Naive thymus-derived CD4-positive, alpha-beta T cell (primary cell): Measurements from ENCODE around the gene SIGLEC8. TPM values are rescaled to one million over a fixed set of nuclear protein-coding genes. Genes with fewer than 3 reads are reported as not detected.

Experiments
- ATAC-seq: fragments of 150-1000 bp; cut with Tn5 transposase; 2 replicates; pipeline ENCODE4 v1.10.0; 2021; ENCODE audit warnings: mild to moderate bottlenecking, moderate library complexity
- CTCF ChIA-PET: fragments of 350-600 bp; sonication (Branson Sonifier 250); formaldehyde crosslinking; loops from one replicate; lab custom pipeline; 2021; ENCODE audit warnings: antibody characterized with exemption; lab: Charles Lee
- POLR2A ChIA-PET: fragments of 350-600 bp; sonication (Branson Sonifier 250); formaldehyde crosslinking; loops from one replicate; lab custom pipeline; 2021; ENCODE audit warnings: antibody characterized with exemption, inconsistent platforms; lab: Charles Lee
- DNase-seq, 9 donors: peaks; one replicate each; pipeline versions ENCODE4 v3.0.0 to v3.0.0-alpha.2; 2020 to 2022; ENCODE audit warnings: mixed read lengths in 1 of 9
- H3K27ac ChIP-seq: one replicate; pipeline ENCODE4 v1.7.0; 2013; ENCODE audit warnings: mild to moderate bottlenecking, low read depth, low read length, moderate library complexity
- H3K27me3 ChIP-seq, 2 donors: one replicate each; pipeline ENCODE4 v1.7.0; 2013; ENCODE audit warnings: low read length in 2 of 2, mild to moderate bottlenecking in 2 of 2, moderate library complexity in 2 of 2; ENCODE audit not compliant: control insufficient read depth in 2 of 2, insufficient read depth in 2 of 2
- H3K36me3 ChIP-seq, 3 experiments: 1 replicate in 2 of 3; 2 replicates in 1 of 3; pipeline ENCODE4 v1.7.0; 2013; ENCODE audit warnings: low read length in 3 of 3, mild to moderate bottlenecking in 3 of 3, moderate library complexity in 1 of 3; ENCODE audit not compliant: insufficient read depth in 3 of 3, control insufficient read depth in 2 of 3
- H3K4me1 ChIP-seq, 2 donors: one replicate each; pipeline ENCODE4 v1.7.0; 2013; ENCODE audit warnings: low read length in 2 of 2, mild to moderate bottlenecking in 2 of 2, moderate library complexity in 1 of 2; ENCODE audit not compliant: control insufficient read depth in 2 of 2, insufficient read depth in 2 of 2
- H3K4me3 ChIP-seq: 2 replicates; pipeline ENCODE4 v1.7.0; 2013; ENCODE audit warnings: mild to moderate bottlenecking, low read length
- H3K9me3 ChIP-seq, 3 experiments: 1 replicate in 2 of 3; 2 replicates in 1 of 3; pipeline ENCODE4 v1.7.0; 2013; ENCODE audit warnings: low read length in 3 of 3; ENCODE audit not compliant: control insufficient read depth in 2 of 3
- H3K27ac Mint-ChIP-seq, 9 donors: one replicate each; pipeline ENCODE4 v1.8.0; 2020 to 2022; ENCODE audit warnings: mixed read lengths in 9 of 9, mild to moderate bottlenecking in 8 of 9, moderate library complexity in 5 of 9, inconsistent platforms in 2 of 9
- H3K27me3 Mint-ChIP-seq, 5 donors: one replicate each; pipeline ENCODE4 v1.8.0; 2021 to 2022; ENCODE audit warnings: mixed read lengths in 5 of 5, mild to moderate bottlenecking in 1 of 5
- H3K36me3 Mint-ChIP-seq, 5 donors: one replicate each; pipeline ENCODE4 v1.8.0; 2020 to 2022; ENCODE audit warnings: mixed read lengths in 5 of 5, mild to moderate bottlenecking in 3 of 5, inconsistent platforms in 1 of 5
- H3K4me1 Mint-ChIP-seq, 7 donors: one replicate each; pipeline ENCODE4 v1.8.0; 2020 to 2022; ENCODE audit warnings: mixed read lengths in 7 of 7, mild to moderate bottlenecking in 3 of 7, inconsistent platforms in 1 of 7
- H3K4me3 Mint-ChIP-seq, 10 donors: one replicate each; pipeline ENCODE4 v1.8.0; 2020 to 2022; ENCODE audit warnings: mild to moderate bottlenecking in 10 of 10, mixed read lengths in 10 of 10, moderate library complexity in 6 of 10, inconsistent platforms in 2 of 10
- H3K9me3 Mint-ChIP-seq, 11 donors: one replicate each; pipeline ENCODE4 v1.8.0; 2020 to 2022; ENCODE audit warnings: mixed read lengths in 11 of 11, mild to moderate bottlenecking in 4 of 11, inconsistent platforms in 1 of 11, moderate library complexity in 1 of 11
- intact Hi-C, 2 donors: fragments of 100-400 bp; cut with micrococcal nuclease; formaldehyde crosslinking; loops; one replicate each; pipeline ENCODE4 v1.15.1; 2023
- polyA plus RNA-seq, 2 donors: library from polyadenylated mRNA; unstranded; fragments of 300-500 nt; fragmentation: Illumina TruSeq; gene quantifications; one replicate each; pipeline ENCODE4 v1.2.3, GENCODE V29; 2021
- total RNA-seq, 6 experiments: library from RNA in 5 of 6; stranded (reverse) in 5 of 6; gene quantifications; 1 replicate in 5 of 6; 2 replicates in 1 of 6; pipeline ENCODE4 v1.2.3 and lab custom pipeline; 2021 to 2026

Gene SIGLEC8
- total RNA-seq (not detected), polyA plus RNA-seq (not detected), total RNA-seq (lab: John Stamatoyannopoulos, UW) (not detected)

- DNase-seq (no peak), ATAC-seq (no peak)
- Mint-ChIP-seq H3K27ac (no peak within 1 kb of the TSS), H3K4me1 (peaks cover 0 to 4% (median 3%) of the 10 kb centered on the region in 7 donors), H3K27me3 (peaks cover 17 to 32% (median 25%) of the 10 kb centered on the region in 5 donors), H3K9me3 (peaks cover 0 to 1% (median 0%) of the 10 kb centered on the region in 11 donors), H3K36me3 (no peaks in the 10 kb centered on the region), H3K4me3 (peak within 1 kb of the TSS in 1 of 10 donors; percentile 5)
- no peaks in the 10 kb centered on the region for H3K4me1 ChIP-seq
- no peak within 1 kb of the TSS for H3K27ac ChIP-seq
- CTCF ChIA-PET = no interaction called here
- no peaks in the 10 kb centered on the region for H3K9me3 ChIP-seq
- H3K36me3 ChIP-seq = no peaks in the 10 kb centered on the region
- intact Hi-C loops = no loop called here
- POLR2A ChIA-PET = no interaction called here
- no peak within 1 kb of the TSS for H3K4me3 ChIP-seq
- no peaks in the 10 kb centered on the region for H3K27me3 ChIP-seq
Observed at GRCh38 chr19:51458051-51458645, at the start of gene SIGLEC8. Gene SIGLEC8, minus strand, starts transcription at chr19:51458454. Its CDS starts 67 bp downstream, at chr19:51458387.

GRCh38 chr19:51507640-51508058 lies 49.4 kb upstream of the SIGLEC8 start:
- H3K4me3 Mint-ChIP-seq = no peak overlapping the region
- Histone ChIP-seq H3K27ac (no peak overlapping the region), H3K36me3 (no peaks in the 10 kb centered on the region), H3K27me3 (no peaks in the 10 kb centered on the region), H3K4me1 (no peaks in the 10 kb centered on the region), H3K4me3 (no peak overlapping the region), H3K9me3 (peaks cover 0 to 7% (median 0%) of the 10 kb centered on the region in 3 experiments)
- intact Hi-C loops = no loop called here
- H3K36me3 Mint-ChIP-seq = peaks cover 0 to 10% (median 4%) of the 10 kb centered on the region in 5 donors
- peaks cover 4 to 16% (median 8%) of the 10 kb centered on the region in 11 donors for H3K9me3 Mint-ChIP-seq
- H3K27ac Mint-ChIP-seq = no peak overlapping the region
- POLR2A ChIA-PET = no interaction called here
- no peak for DNase-seq
- peaks cover 0 to 6% (median 0%) of the 10 kb centered on the region in 7 donors for H3K4me1 Mint-ChIP-seq
- ATAC-seq = no peak
- peaks cover 12 to 17% (median 16%) of the 10 kb centered on the region in 5 donors for H3K27me3 Mint-ChIP-seq
- CTCF ChIA-PET = interaction anchor here (0.8 kb wide), 1 partner anchor 8 kb away, joined by 3 read pairs; no protein-coding TSS in a partner anchor

- Histone ChIP-seq H3K27me3 (no peaks in the 10 kb centered on the region), H3K4me3 (no peak overlapping the region), H3K9me3 (peaks cover 0 to 7% (median 0%) of the 10 kb centered on the region in 3 experiments), H3K4me1 (no peaks in the 10 kb centered on the region), H3K27ac (no peak overlapping the region), H3K36me3 (no peaks in the 10 kb centered on the region)
- DNase-seq = no peak
- Mint-ChIP-seq H3K9me3 (peaks cover 4 to 16% (median 8%) of the 10 kb centered on the region in 11 donors), H3K4me1 (peaks cover 0 to 9% (median 0%) of the 10 kb centered on the region in 7 donors), H3K27ac (no peak overlapping the region), H3K36me3 (peaks cover 0 to 10% (median 5%) of the 10 kb centered on the region in 5 donors), H3K4me3 (no peak overlapping the region), H3K27me3 (peaks cover 8 to 16% (median 14%) of the 10 kb centered on the region in 5 donors)
- ChIA-PET POLR2A (no interaction called here), CTCF (interaction anchor here (0.8 kb wide), 1 partner anchor 8 kb away, joined by 3 read pairs; no protein-coding TSS in a partner anchor)
- intact Hi-C loops = no loop called here
- no peak for ATAC-seq
Observed at GRCh38 chr19:51507192-51507591, 48.9 kb upstream of the SIGLEC8 start.

GRCh38 chr19:51505904-51506303 lies 47.6 kb upstream of the SIGLEC8 start:
- ChIA-PET CTCF (no interaction called here), POLR2A (no interaction called here)
- no peak overlapping the region for H3K27ac Mint-ChIP-seq
- no peak for ATAC-seq
- Histone ChIP-seq H3K27ac (no peak overlapping the region), H3K27me3 (no peaks in the 10 kb centered on the region), H3K9me3 (peaks cover 0 to 7% (median 0%) of the 10 kb centered on the region in 3 experiments), H3K36me3 (no peaks in the 10 kb centered on the region), H3K4me3 (no peak overlapping the region), H3K4me1 (peaks cover 0 to 7% of the 10 kb centered on the region in 2 donors)
- H3K27me3 Mint-ChIP-seq = peaks cover 3 to 14% (median 4%) of the 10 kb centered on the region in 5 donors
- intact Hi-C loops = no loop called here
- no peak overlapping the region for H3K4me3 Mint-ChIP-seq
- H3K36me3 Mint-ChIP-seq = peaks cover 0 to 10% (median 6%) of the 10 kb centered on the region in 5 donors
- peaks cover 0 to 21% (median 6%) of the 10 kb centered on the region in 7 donors for H3K4me1 Mint-ChIP-seq
- DNase-seq = no peak
- peaks cover 4 to 16% (median 8%) of the 10 kb centered on the region in 11 donors for H3K9me3 Mint-ChIP-seq

- CTCF ChIA-PET = no interaction called here
Observed at GRCh38 chr19:51503896-51504295, 45.6 kb upstream of the SIGLEC8 start.

GRCh38 chr19:51503286-51503817 lies 45.1 kb upstream of the SIGLEC8 start:
- H3K4me1 ChIP-seq = peaks cover 0 to 7% of the 10 kb centered on the region in 2 donors
- no peak overlapping the region for H3K27ac Mint-ChIP-seq
- no peaks in the 10 kb centered on the region for H3K36me3 ChIP-seq
- CTCF ChIA-PET = no interaction called here
- no peaks in the 10 kb centered on the region for H3K27me3 ChIP-seq
- no peak for DNase-seq
- peaks cover 4 to 16% (median 8%) of the 10 kb centered on the region in 11 donors for H3K9me3 Mint-ChIP-seq
- peak; percentile 68 for ATAC-seq
- H3K4me3 ChIP-seq = no peak overlapping the region
- peaks cover 0 to 6% (median 3%) of the 10 kb centered on the region in 5 donors for H3K27me3 Mint-ChIP-seq
- POLR2A ChIA-PET = interaction anchor here (0.7 kb wide), 1 partner anchor 38 kb away, joined by 4 read pairs; no protein-coding TSS in a partner anchor
- peaks cover 0 to 23% (median 6%) of the 10 kb centered on the region in 7 donors for H3K4me1 Mint-ChIP-seq
- intact Hi-C loops = no loop called here
- H3K36me3 Mint-ChIP-seq = peaks cover 0 to 10% (median 6%) of the 10 kb centered on the region in 5 donors
- no peak overlapping the region for H3K4me3 Mint-ChIP-seq
- H3K27ac ChIP-seq = no peak overlapping the region
- peaks cover 0 to 7% (median 0%) of the 10 kb centered on the region in 3 experiments for H3K9me3 ChIP-seq

More at GRCh38 chr19:51503896-51504295, 45.6 kb upstream of the SIGLEC8 start:
- H3K27me3 ChIP-seq = no peaks in the 10 kb centered on the region
- peaks cover 4 to 16% (median 8%) of the 10 kb centered on the region in 11 donors for H3K9me3 Mint-ChIP-seq
- H3K36me3 ChIP-seq = no peaks in the 10 kb centered on the region
- H3K27me3 Mint-ChIP-seq = peaks cover 0 to 7% (median 2%) of the 10 kb centered on the region in 5 donors
- H3K9me3 ChIP-seq = peaks cover 0 to 7% (median 0%) of the 10 kb centered on the region in 3 experiments
- H3K36me3 Mint-ChIP-seq = peaks cover 0 to 10% (median 6%) of the 10 kb centered on the region in 5 donors
- H3K27ac Mint-ChIP-seq = no peak overlapping the region
- intact Hi-C loops = no loop called here
- no peak overlapping the region for H3K4me3 Mint-ChIP-seq
- POLR2A ChIA-PET = no interaction called here
- H3K4me1 ChIP-seq = peaks cover 0 to 7% of the 10 kb centered on the region in 2 donors
- H3K27ac ChIP-seq = no peak overlapping the region
- ATAC-seq (no peak), DNase-seq (no peak)
- no peak overlapping the region for H3K4me3 ChIP-seq
- H3K4me1 Mint-ChIP-seq = peaks cover 0 to 23% (median 6%) of the 10 kb centered on the region in 7 donors
